NCI-H82 treated with DMSO at 0.1 percent for 48 hours (cell line): ENCODE results near the gene GMPR2.

Source experiments
- DNase-seq: peaks from one replicate; lab custom pipeline; 2025; ENCODE audit not compliant: unreplicated experiment; lab: John Stamatoyannopoulos, UW

The GMPR2 gene

GRCh38 chr14:24282736-24283135 is 50.0 kb downstream of the GMPR2 start:
- no peak for DNase-seq

- no peak for DNase-seq
Observed at GRCh38 chr14:24283796-24284460, 51.2 kb downstream of the GMPR2 start.

DNA sequence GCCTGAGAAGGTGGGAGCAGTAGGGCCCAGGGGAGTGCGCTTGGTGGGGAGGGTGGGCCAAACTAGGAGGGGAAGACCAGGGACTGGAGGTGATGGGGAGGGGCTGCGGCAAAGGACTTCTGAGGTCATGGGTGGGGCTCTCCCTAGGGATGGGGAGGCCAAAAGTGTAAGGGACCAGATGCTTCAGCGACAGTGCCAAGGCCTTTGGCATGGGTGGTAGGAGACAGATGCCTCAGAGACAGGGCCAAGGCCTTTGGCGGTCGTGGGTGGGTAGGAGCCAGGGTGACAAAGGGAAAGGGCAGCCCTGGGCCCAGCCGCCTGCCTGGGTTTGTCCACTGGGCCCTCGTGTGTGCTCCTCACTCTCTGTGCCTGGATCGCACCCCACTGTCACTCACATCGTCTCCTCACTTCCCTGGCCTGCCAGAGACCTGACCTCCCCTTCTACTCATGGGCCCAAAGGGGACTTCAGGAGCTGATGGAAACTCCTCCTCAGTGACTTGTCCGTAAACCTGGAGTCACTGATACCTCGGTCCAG is 51.8 kb downstream of the GMPR2 start:
- no peak for DNase-seq

- no peak for DNase-seq
Observed at GRCh38 chr14:24285351-24285750, 52.6 kb downstream of the GMPR2 start.

DNA sequence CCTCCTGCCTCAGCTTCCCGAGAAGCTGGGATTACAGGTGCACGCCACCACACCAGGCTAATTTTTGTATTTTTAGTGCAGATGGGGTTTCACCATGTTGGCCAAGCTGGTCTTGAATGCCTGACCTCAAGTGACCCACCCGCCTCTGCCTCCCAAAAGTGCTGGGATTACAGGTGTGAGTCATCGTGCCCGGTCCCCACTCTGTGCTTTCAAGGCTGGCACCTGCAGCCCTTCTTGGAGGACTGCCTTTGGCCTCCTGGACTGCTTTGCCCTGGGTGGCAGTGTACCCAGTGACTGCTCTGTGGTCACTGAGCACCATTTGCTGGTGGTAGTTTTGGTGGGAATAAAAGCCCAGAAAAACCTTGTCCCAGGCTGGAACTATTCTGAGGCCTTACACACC is 54.3 kb downstream of the GMPR2 start:
- DNase-seq: no peak
